ENCODE results near the gene SCAANT1.

Gene SCAANT1

GRCh38 chr3:63921741-63922482 lies 9.7 kb upstream of the SCAANT1 start:
- no peaks in the 10 kb centered on the region for H3K36me3 ChIP-seq (ENCODE audit: control insufficient read depth, insufficient read depth, low read length)
- H3K4me1 ChIP-seq (ENCODE audit: control insufficient read depth, low read depth, low read length): no peaks in the 10 kb centered on the region
- WGBS (ENCODE audit: extremely low coverage, insufficient coverage, low lambda C conversion rate): no CpG with 5 or more reads among the region's 6 CpGs
- DNase-seq: no peak
- H3K9ac ChIP-seq (ENCODE audit: low read length): no peak overlapping the region
- H3K27me3 ChIP-seq (ENCODE audit: insufficient read depth, low read length, poor library complexity): no peaks in the 10 kb centered on the region
- no peak overlapping the region for H3K4me2 ChIP-seq (ENCODE audit: low read length)
- H3K4me3 ChIP-seq (ENCODE audit: low read length): no peak overlapping the region
- H3K4ac ChIP-seq (ENCODE audit: low read depth, low read length): no peak overlapping the region
- no peak overlapping the region for H3K18ac ChIP-seq (ENCODE audit: low read length)
- no peak overlapping the region for H2AK5ac ChIP-seq (ENCODE audit: low read length)
- H4K8ac ChIP-seq (ENCODE audit: low read depth, low read length): no peak overlapping the region
- no peak overlapping the region for H3K56ac ChIP-seq (ENCODE audit: low read length)
- H2BK5ac ChIP-seq (ENCODE audit: low read length): no peak overlapping the region
- no peak overlapping the region for H2BK15ac ChIP-seq (replicated peaks; ENCODE audit: low read depth)
- H3K23ac ChIP-seq (ENCODE audit: low read length): no peak overlapping the region
- peaks cover 3% of the 10 kb centered on the region for H3K79me2 ChIP-seq (ENCODE audit: control insufficient read depth, insufficient read depth, low read length)
- no peak overlapping the region for H2BK120ac ChIP-seq (ENCODE audit: low read depth, low read length)
- no peak overlapping the region for H4K5ac ChIP-seq (ENCODE audit: low read length)
- no peak overlapping the region for H3K27ac ChIP-seq (ENCODE audit: low read depth, low read length)
- peaks cover 18% of the 10 kb centered on the region for H3K79me1 ChIP-seq (ENCODE audit: low read length)

- H3K18ac ChIP-seq (ENCODE audit: low read length): no peak overlapping the region
- no peaks in the 10 kb centered on the region for H3K27me3 ChIP-seq (ENCODE audit: insufficient read depth, low read length, poor library complexity)
- H2BK5ac ChIP-seq (ENCODE audit: low read length): no peak overlapping the region
- H3K27ac ChIP-seq (ENCODE audit: low read depth, low read length): no peak overlapping the region
- no peak for DNase-seq
- peaks cover 13% of the 10 kb centered on the region for H3K79me1 ChIP-seq (ENCODE audit: low read length)
- H3K9ac ChIP-seq (ENCODE audit: low read length): no peak overlapping the region
- H2BK120ac ChIP-seq (ENCODE audit: low read depth, low read length): no peak overlapping the region
- H3K56ac ChIP-seq (ENCODE audit: low read length): no peak overlapping the region
- no peak overlapping the region for H3K4me2 ChIP-seq (ENCODE audit: low read length)
- no peak overlapping the region for H3K4me3 ChIP-seq (ENCODE audit: low read length)
- no peaks in the 10 kb centered on the region for H3K4me1 ChIP-seq (ENCODE audit: control insufficient read depth, low read depth, low read length)
- no peak overlapping the region for H2BK15ac ChIP-seq (replicated peaks; ENCODE audit: low read depth)
- H3K79me2 ChIP-seq (ENCODE audit: control insufficient read depth, insufficient read depth, low read length): peaks cover 3% of the 10 kb centered on the region
- H3K4ac ChIP-seq (ENCODE audit: low read depth, low read length): no peak overlapping the region
- H3K23ac ChIP-seq (ENCODE audit: low read length): no peak overlapping the region
- WGBS (ENCODE audit: extremely low coverage, insufficient coverage, low lambda C conversion rate): no CpG with 5 or more reads among the region's 5 CpGs
- H3K36me3 ChIP-seq (ENCODE audit: control insufficient read depth, insufficient read depth, low read length): no peaks in the 10 kb centered on the region
- no peak overlapping the region for H2AK5ac ChIP-seq (ENCODE audit: low read length)
- no peak overlapping the region for H4K5ac ChIP-seq (ENCODE audit: low read length)
- no peak overlapping the region for H4K8ac ChIP-seq (ENCODE audit: low read depth, low read length)
Observed at GRCh38 chr3:63920001-63920400, 7.8 kb upstream of the SCAANT1 start.

DNA sequence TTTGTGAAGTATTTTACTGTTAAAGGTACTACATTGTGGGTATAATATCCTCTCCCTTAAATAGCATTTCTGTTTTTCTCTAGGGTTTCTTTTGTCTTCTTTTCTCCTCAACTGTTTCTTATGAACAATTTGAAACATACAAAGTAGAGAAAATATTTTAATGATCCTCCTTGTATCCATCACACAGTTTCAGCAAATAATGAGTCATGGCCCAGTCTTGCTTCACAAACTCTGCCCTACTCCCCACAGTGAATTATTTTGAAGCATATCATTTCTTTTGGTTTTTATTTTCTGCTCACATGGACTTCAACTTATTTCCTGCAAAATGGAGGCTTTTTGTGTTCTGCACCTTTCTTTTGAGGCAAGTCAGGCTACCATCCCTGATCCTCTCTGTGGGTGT lies 6.1 kb upstream of the SCAANT1 start:
- Histone ChIP-seq H3K9ac (ENCODE audit: low read length) (no peak overlapping the region), H2AK5ac (ENCODE audit: low read length) (no peak overlapping the region), H2BK15ac (replicated peaks; ENCODE audit: low read depth) (no peak overlapping the region), H2BK5ac (ENCODE audit: low read length) (no peak overlapping the region), H3K4me2 (ENCODE audit: low read length) (no peak overlapping the region), H3K27me3 (ENCODE audit: insufficient read depth, low read length, poor library complexity) (no peaks in the 10 kb centered on the region), H3K79me1 (ENCODE audit: low read length) (peaks cover 7% of the 10 kb centered on the region), H2BK120ac (ENCODE audit: low read depth, low read length) (no peak overlapping the region), H3K23ac (ENCODE audit: low read length) (no peak overlapping the region), H3K4me1 (ENCODE audit: control insufficient read depth, low read depth, low read length) (no peaks in the 10 kb centered on the region), H4K8ac (ENCODE audit: low read depth, low read length) (no peak overlapping the region), H4K5ac (ENCODE audit: low read length) (no peak overlapping the region), H3K4me3 (ENCODE audit: low read length) (no peak overlapping the region), H3K18ac (ENCODE audit: low read length) (no peak overlapping the region), H3K27ac (ENCODE audit: low read depth, low read length) (no peak overlapping the region), H3K36me3 (ENCODE audit: control insufficient read depth, insufficient read depth, low read length) (no peaks in the 10 kb centered on the region), H3K79me2 (ENCODE audit: control insufficient read depth, insufficient read depth, low read length) (no peaks in the 10 kb centered on the region), H3K56ac (ENCODE audit: low read length) (no peak overlapping the region), H3K4ac (ENCODE audit: low read depth, low read length) (no peak overlapping the region)
- DNase-seq: no peak

- Histone ChIP-seq H3K23ac (ENCODE audit: low read length) (no peak overlapping the region), H2BK5ac (ENCODE audit: low read length) (no peak overlapping the region), H3K4me3 (ENCODE audit: low read length) (no peak overlapping the region), H3K79me1 (ENCODE audit: low read length) (peaks cover 9% of the 10 kb centered on the region), H3K9ac (ENCODE audit: low read length) (no peak overlapping the region), H2BK120ac (ENCODE audit: low read depth, low read length) (no peak overlapping the region), H3K27me3 (ENCODE audit: insufficient read depth, low read length, poor library complexity) (no peaks in the 10 kb centered on the region), H3K27ac (ENCODE audit: low read depth, low read length) (no peak overlapping the region), H3K4me1 (ENCODE audit: control insufficient read depth, low read depth, low read length) (no peaks in the 10 kb centered on the region), H3K79me2 (ENCODE audit: control insufficient read depth, insufficient read depth, low read length) (no peaks in the 10 kb centered on the region), H4K8ac (ENCODE audit: low read depth, low read length) (no peak overlapping the region), H3K4ac (ENCODE audit: low read depth, low read length) (no peak overlapping the region), H3K36me3 (ENCODE audit: control insufficient read depth, insufficient read depth, low read length) (no peaks in the 10 kb centered on the region), H4K5ac (ENCODE audit: low read length) (no peak overlapping the region), H3K4me2 (ENCODE audit: low read length) (no peak overlapping the region), H3K56ac (ENCODE audit: low read length) (no peak overlapping the region), H2BK15ac (replicated peaks; ENCODE audit: low read depth) (no peak overlapping the region), H3K18ac (ENCODE audit: low read length) (no peak overlapping the region), H2AK5ac (ENCODE audit: low read length) (no peak overlapping the region)
- DNase-seq: no peak
- no CpG with 5 or more reads among the region's 5 CpGs for WGBS (ENCODE audit: extremely low coverage, insufficient coverage, low lambda C conversion rate)
Observed at GRCh38 chr3:63914312-63914711, 2.1 kb upstream of the SCAANT1 start.

GRCh38 chr3:63912768-63913588 lies 795 bp upstream of the SCAANT1 start:
- peak; percentile 70 for DNase-seq
- Histone ChIP-seq H3K9ac (ENCODE audit: low read length) (peak overlapping the region; percentile 83), H3K23ac (ENCODE audit: low read length) (no peak overlapping the region), H2BK15ac (replicated peaks; ENCODE audit: low read depth) (no peak overlapping the region), H3K79me1 (ENCODE audit: low read length) (peaks cover 4% of the 10 kb centered on the region), H4K5ac (ENCODE audit: low read length) (no peak overlapping the region), H4K8ac (ENCODE audit: low read depth, low read length) (no peak overlapping the region), H3K18ac (ENCODE audit: low read length) (peak overlapping the region; percentile 98), H3K4ac (ENCODE audit: low read depth, low read length) (peak overlapping the region; percentile 41), H3K4me2 (ENCODE audit: low read length) (peak overlapping the region; percentile 95), H2BK120ac (ENCODE audit: low read depth, low read length) (no peak overlapping the region), H3K36me3 (ENCODE audit: control insufficient read depth, insufficient read depth, low read length) (no peaks in the 10 kb centered on the region), H3K4me3 (ENCODE audit: low read length) (peak overlapping the region; percentile 71), H3K79me2 (ENCODE audit: control insufficient read depth, insufficient read depth, low read length) (no peaks in the 10 kb centered on the region), H3K27me3 (ENCODE audit: insufficient read depth, low read length, poor library complexity) (no peaks in the 10 kb centered on the region), H2BK5ac (ENCODE audit: low read length) (no peak overlapping the region), H2AK5ac (ENCODE audit: low read length) (no peak overlapping the region), H3K27ac (ENCODE audit: low read depth, low read length) (peak overlapping the region; percentile 98), H3K4me1 (ENCODE audit: control insufficient read depth, low read depth, low read length) (no peaks in the 10 kb centered on the region), H3K56ac (ENCODE audit: low read length) (peak overlapping the region; percentile 93)
- WGBS (ENCODE audit: extremely low coverage, insufficient coverage, low lambda C conversion rate): no CpG with 5 or more reads among the region's 46 CpGs

Data from mesendoderm (in vitro differentiated cells).